HG02884 (cell line): ENCODE measurements around the gene DYNAP.

Experiments used
- ATAC-seq: cut with Tn5 transposase; IDR thresholded peaks from one replicate; pipeline ENCODE4 v1.9.1; 2021; ENCODE audit warnings: mild to moderate bottlenecking, moderate library complexity; ENCODE audit not compliant: unreplicated experiment

Gene DYNAP, protein sequence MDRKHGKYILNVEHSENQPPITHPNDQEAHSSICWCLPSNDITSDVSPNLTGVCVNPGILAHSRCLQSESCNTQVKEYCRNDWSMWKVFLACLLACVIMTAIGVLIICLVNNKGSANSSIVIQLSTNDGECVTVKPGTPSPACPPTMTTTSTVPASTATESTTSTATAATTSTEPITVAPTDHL

DNA sequence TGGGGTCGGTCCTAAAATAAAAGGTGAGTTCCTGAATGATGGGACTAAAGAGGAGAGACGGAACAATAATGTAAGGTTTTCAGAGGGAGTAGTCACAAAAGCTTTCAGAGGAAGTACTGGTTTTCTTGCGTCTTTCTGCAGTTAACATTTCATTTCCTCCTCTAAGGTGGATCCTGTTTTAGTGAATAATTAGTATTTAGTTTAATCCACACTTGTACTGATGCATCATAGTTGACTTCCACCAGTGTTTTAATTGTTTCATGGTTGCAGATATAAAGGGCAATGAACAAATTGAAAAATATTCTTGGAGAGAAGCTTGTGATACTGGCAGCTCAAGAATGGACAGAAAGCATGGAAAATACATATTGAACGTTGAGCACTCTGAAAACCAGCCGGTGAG lies at the start of gene DYNAP:
Gene DYNAP, plus strand, starts transcription at position 301 of the 400 bp plus-strand sequence. Its CDS starts 38 bp downstream, at position 339.
- no peak for ATAC-seq

DNA sequence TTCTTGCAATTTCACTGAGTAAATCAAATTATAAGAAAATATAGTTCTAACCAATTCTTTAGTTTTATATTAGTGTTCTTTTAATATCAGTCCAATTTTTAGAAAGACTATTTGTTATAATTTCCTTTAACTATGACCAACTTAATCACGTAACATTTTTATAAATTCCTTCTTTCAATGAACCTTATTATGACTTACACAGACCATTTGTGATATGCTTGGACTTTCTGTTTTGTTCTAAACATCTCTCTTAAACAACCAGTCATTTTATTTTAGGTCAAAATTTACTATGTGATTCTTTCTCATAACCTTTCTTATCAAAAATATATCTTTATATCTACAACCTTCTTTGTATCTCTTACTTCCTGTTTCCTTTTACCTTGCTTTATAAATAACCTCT lies 39.5 kb upstream of the DYNAP start:
- no peak for ATAC-seq

DNA sequence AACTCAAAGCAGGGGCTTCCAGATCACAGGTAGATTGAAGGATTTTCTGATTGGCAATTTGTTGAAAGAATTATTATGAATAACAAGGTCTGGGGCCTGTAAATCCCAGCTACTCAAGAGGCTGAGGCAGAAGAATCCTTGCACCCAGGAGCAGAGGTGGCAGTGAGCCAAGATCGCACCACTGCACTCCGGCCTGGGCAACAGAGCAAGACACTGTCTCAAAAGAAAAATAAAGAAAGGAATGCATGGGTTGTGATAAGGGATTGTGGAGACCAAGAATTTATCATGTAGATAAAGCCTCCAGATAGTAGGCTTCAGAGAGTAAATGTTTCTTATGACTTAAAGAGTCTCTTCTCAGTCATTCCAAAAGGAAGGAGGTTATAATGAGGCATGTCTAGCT lies 35.8 kb upstream of the DYNAP start:
- ATAC-seq = no peak

DNA sequence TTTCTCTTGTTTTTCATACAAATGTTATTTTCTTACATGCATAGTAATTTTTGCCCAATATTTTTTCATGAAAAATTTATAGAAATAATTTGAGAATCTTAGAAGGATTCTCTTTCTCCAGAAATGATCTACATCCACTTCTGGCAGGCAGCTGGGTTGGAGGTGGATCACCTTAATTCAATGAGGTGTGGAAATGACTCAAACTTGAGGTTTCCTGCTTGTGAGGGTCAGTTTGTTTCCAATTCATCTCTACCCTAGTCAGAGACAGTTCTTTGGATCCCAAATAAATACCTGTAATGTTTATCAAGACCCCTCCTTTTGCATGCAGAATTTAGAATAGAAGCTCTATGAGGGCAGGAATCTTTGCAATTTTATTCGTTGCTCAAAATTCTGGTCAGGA lies 35.0 kb upstream of the DYNAP start:
- no peak for ATAC-seq

DNA sequence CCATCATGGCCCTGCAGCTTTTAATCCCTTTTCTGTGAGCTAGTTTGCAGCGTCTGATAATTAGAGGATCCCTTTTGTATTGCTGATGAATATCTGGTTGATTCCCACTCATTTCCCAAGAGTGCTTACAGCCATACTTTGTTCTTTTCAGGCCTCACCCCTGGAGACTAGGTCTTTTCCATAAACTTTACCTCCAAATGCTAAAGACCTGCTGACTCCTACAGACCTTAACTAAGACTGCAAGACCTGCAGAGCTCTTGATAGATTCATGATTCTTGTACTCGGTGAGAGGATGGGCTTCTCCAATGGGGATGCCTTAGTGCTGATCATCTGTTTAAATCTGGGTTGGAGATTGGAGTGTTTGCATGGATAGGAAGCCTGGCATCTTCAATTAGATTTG lies 33.1 kb upstream of the DYNAP start:
- ATAC-seq = no peak

DNA sequence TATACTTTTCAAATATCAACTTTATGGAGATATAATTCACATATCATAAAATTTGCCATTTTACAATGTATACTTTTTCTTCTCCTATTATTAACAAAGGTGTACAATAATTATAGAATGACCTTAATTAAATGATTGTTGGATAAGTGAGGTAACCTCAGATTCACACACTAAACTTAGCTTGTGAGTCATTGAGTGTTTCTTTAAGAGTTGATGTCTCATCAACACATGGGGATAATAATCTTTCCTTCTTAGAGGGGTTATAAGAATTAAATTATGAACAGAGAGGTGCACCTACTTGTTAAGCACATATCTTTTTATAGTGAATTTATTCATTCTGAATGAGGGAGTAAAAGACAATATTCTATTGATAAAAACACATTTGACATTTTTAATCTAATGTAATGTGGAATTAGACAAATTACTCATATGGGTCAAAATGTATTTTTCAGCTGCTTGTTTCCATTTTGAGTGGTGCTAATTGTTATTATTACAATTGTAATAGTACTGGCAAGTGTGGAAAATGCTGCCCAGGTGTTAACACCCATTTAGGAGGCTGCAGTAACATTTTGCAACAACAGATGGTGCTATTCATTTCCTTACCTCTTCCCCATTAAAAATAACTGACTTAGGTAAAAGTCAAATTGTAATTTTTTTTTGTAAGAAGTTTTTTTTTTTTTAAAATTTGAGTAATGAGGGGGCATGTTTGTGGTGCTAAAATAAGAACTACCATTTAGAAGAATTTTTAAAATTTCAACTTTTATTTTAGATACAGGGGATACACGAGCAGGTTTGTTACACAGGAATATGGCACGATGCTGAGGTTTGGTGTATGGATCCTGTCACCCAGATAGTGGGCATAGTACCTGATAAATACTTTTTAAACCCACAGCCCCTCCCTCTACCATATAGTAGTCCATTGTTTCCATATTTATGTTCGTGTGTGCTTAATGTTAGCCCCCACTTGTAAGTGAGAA lies 32.1 kb upstream of the DYNAP start:
- ATAC-seq = peak; percentile 67

DNA sequence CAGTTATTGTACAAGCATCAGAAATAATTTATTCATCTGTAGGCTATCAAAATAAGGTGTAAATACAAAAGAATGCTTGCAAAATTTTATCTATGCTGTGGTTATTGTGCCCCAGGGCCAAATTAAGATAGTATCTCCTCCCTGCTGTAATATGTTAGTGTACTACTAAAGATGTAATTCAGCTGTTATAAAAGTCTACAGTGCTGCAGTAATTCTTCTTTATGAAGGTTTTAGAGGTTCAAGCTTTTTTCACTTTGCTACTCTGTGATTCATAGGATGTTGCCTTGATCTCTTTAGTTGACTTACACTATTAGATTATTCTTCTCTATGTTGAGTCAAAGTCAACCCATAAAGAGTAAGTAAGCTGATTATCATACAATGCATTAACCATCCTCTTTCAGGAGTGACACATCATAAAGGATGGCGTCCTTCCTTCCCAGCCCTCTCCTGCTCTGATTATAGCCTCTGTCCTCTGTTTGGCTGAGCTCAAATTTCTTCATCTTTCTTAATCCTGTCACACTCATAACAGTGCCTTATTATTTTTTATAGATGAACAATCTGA lies 29.3 kb upstream of the DYNAP start:
- no peak for ATAC-seq

DNA sequence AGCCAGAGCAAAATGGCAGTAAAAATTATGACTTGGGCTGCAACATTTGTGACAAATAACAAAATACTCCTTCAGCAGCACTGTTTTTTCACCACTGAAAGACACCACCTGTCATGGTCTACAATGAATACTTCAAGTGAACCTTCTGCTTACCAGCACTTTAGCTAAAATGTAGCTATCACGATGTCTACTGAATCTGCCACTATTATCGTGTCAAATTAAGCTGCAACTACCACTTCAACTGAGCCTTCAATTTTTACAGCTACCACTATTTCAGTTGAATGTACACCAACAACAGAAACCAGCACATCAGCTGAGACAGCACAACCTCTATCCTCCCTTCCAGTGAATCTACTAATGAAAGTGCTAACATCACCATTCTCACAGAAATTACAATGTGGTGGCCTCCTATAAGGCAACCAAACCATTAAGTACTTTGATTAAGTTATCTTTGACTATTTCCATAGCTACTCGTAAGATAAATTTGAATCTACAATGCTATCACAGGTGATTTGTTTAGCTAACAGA lies 10.8 kb upstream of the DYNAP start:
- no peak for ATAC-seq

DNA sequence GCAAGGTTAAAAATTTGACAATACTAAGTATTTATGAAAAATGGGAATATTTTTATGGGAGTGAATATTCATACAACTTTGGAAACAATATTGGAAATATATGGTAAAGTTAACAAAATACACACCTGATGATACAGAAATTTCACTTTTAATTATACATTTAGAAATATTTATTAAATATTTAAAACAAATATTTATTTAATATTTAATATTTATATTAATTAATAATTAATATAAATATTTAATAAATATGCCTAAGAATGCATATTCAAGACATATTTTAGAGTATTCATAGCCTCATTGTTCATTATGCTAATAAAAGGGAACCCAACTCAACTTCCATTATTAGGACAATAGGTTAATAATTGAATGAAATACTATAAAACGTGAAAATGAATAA lies 7.0 kb upstream of the DYNAP start:
- ATAC-seq = no peak

DNA sequence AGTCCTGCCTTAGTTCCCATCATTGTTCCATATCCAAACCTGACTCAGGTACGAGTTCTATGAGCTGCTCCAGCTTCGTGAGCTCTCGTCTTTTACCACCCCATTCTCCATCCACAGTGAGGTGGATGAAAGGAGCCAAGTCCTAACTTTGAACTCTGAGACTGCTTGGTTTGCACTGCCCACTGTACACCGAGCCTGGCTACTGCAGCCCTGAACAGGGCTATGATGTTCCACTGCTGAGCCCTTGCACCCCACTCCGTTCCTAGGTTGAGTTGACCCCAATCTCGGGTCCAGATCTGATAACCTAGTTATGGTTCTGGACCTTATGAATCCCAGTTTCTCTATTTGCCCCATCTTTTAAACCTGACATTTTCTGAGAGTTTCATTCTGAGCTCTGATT lies 5.3 kb upstream of the DYNAP start:
- ATAC-seq = no peak

DNA sequence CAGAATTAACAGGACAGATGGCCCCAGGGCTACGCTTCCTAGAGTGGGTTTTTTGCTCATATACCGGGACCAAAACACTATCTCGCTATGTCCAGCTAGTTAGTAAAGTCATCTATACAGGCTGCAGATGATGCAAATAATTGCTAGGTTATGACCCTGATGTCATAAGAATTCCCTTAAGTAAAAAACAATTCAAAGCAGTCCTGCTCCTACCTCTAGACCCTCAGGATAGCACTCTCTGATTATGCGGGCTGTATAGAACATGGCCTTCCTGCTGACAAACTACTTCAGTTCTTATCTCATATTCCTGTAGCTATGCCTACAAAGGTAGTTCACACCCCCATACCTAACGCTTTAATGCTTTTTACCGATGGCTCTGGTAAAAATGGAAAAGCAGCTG lies 13.2 kb downstream of the DYNAP start:
- ATAC-seq = no peak

DNA sequence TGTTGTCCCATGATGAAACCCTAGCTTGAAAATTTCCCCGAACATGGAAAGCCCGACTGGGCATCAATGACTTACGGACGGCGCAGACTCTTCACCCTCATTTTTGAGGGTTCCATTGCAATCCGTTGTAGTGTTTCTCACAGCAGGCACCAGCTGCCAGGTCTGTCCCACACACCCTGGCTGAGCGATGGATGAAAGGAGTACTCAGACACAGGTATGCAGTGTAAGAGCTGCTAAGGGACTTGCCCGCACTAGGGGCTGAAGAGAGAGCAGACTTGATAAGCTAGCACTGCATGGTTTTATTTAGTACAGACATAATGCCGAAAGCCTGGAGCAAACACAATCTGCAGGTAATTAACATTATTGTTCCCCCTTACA lies 15.8 kb downstream of the DYNAP start:
- no peak for ATAC-seq

DNA sequence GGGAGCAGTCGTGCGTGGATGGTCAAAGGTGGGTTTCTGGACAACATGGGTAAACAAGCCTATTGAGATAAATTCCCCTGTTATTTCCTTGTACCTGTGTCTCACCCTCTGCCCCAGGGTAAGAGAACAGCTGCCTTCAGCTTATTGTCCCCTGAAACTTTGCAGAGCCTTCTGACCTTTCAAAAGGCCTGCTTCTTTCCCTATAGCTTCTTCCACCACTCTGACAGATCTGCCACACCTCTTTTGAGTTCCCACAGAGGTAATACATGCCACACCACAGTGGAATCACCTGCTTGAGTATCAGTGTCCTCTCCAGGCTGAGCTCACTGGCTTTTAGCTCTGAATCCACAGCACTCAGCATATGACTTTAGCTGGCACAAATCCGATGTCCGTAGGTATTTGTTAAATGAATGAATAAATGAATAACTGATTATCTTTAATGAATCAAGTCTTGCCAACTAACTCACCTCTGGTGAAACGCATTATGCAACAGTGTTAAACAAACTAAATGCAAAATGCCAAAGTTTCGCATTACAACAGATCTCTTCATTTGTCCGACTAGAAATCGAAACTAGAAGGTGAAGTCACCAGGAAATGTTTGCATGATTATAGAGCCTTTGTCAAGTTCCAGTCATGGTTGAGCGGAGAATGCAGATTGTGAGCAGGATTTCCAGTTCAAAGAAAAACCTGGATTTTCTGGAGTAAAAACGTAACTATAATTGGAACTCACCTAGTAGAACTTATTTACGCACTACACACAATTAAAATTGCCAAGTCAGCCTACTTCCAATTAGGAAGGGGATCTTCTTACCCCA lies 16.4 kb downstream of the DYNAP start:
- ATAC-seq = no peak

DNA sequence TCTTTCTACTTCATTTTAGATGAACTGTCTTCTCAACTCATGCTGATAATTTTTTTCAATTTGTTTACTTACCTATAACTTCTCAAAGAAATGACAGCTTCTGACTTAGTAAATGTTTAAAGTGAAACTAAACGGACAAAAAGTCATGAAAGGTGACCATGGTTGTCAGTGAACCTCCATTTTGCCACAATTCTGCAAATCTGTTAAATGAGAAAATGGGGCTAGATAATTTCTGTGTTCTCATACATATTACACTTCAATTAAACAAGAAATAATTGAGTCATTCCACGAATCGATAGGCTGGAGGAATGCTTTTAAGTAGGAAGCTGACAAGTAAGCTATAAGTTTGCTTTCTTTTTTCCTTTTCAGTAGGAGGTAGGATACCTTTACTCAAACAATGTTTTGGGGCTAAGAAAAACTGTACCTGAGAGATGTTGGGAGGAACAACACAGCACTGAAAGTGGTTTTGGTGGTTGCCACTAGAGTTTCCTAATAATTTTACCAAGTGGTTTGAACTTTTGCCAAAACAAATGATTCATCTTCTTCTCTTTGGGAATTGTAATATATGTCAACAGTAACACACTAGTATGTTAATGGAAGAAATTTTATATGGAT lies 17.1 kb downstream of the DYNAP start:
- no peak for ATAC-seq

DNA sequence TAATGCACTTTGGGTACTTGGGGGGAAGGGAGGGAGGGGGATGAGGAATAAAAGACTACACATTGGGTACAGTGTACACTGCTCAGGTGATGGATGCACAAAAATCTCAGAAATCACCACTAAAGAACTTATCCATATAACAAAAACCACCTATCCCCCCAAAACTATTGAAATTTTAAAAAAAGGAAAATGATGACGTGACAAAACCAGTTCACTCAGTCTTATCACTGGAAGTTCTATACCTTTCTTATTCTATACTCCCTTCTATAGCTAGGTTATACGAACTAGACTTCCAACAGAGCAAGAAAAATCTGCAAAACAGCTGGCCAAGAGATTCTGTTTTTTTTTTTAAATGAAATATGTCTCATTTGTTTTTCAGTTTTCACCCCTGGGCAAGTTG lies 20.8 kb downstream of the DYNAP start:
- ATAC-seq = no peak

DNA sequence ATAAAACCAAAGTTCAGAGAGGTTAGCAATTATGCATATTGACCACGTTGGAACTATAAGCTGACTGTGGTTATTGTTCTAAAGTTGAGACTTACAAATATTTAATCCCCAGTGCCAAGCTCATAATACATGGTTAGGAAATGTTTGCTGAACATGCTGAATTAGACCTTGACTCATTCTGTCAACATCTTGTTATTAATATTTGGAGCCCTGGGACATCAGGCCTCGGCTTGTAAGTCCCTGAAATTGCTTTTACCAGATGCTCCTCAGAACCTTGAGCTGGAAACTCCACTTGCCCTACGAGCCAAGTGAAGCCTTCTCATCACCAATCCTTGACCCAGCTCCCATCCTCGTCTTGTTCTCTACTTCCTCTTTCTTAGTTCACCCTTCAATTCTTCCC lies 21.2 kb downstream of the DYNAP start:
- ATAC-seq = no peak

DNA sequence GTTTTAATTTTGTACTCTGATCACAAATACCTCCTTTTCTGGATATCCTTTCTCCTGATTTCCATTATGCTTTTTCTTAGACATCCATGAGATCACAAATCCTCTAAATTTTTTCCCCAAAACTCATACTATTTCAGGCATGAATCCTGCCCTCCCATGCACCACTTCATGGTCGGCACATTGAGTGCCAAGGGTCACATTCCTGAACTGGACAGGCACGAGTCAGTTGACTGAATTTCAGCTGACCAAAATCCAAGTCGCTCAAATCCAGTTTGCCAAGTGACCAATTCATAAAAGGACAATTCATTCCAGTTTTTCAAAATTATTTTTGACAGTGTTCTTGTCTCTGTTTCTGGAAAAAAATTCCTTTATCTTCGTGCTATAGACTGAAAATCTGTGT lies 22.1 kb downstream of the DYNAP start:
- no peak for ATAC-seq

DNA sequence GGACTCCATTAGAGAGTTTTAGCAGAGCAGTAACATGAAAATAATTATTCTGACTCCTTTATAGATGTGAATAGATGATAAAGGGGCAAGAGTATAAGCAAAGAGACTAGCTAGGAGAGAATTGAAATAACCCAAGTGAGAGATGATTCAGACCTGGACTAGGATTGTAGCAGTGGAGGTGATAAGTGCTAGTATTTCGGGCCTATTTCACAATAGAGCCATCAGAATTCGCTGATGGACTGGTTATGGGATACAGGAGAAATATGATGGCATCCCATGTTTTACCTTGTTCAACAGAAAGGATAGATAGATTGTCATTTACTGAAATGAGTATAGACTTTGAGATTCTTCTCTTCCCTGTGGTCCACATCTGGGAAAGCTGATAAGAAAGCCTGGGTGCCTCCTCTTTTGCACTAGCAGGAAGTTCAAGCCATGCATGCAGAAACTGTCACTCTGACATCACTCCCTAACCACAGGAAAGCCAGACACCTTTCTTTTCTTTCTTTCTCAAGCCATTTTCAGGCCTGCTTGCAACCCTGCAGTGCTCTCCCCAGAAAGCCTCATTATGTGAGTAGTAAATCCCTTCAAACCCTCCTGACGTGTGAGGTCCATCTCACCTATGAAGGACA lies 25.3 kb downstream of the DYNAP start:
- ATAC-seq = peak; percentile 87

DNA sequence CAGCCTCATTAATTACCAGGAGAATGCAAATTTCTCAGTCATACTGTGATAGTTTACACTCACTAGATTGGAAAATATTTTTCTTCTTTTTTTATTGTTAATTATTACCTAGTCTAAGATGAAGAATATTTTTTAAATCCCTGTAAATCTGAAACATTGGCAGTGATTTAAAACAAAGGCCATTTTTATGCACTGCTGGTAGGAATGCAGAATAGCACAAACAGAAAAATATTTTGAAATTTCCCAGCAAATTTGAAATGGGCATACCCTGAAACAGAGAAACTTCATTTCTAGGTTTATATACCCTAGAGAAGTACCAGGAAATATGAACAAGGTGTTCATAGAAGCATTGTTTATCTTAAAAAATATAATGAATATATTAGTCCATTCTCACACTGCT lies 31.0 kb downstream of the DYNAP start:
- ATAC-seq = no peak

DNA sequence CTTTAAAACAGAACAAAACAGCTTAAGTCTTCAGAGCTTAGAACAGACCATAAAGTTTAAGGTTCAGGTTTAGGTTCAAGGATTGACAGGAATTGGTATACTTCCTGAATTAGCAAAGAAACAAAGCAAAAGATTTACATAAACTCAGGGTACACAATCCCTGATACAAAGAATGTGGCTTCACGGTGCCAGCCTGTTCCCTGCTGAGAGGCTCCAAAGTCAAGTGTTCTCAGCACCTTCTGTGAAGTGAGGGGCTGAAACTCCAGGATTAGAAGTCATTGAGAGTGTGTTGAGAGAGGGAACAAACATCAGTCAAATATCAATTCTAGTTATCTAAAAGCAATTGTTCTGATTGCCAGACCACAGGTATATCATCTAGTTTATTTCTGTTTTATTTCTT lies 35.7 kb downstream of the DYNAP start:
- ATAC-seq = no peak
